OCI-LY1 (cell line): ENCODE results near the gene AXIN1.

Source experiments
- CTCF ChIP-seq: fragments of 200-600 bp; sonication (generic), shearing (Covaris generic); IDR thresholded peaks from 2 replicates; pipeline ENCODE4 v1.5.1; 2017; ENCODE audit warnings: mild to moderate bottlenecking, antibody characterized with exemption, low read length, moderate library complexity, mixed read lengths
- EZH2 ChIP-seq: fragments of 200-600 bp; sonication (generic), shearing (Covaris generic); IDR thresholded peaks from 2 replicates; pipeline ENCODE4 v1.8.0; 2017; ENCODE audit warnings: borderline replicate concordance, mixed run types, mild to moderate bottlenecking, antibody characterized with exemption, low read length, moderate library complexity, mixed read lengths

GRCh38 chr16:316741-317464, 35.6 kb downstream of the AXIN1 start:
- TF ChIP-seq CTCF: no peak
- TF ChIP-seq EZH2: no peak
